ENCODE measurements around the gene MMP15. TPM values are rescaled to one million over a fixed set of nuclear protein-coding genes. Genes with fewer than 3 reads are reported as not detected.
"Not testable (repeated sequence)": the region's sequence is repeated elsewhere in the genome, so short reads cannot be mapped to it uniquely, and the experiment has no call there.

The MMP15 gene
- total RNA-seq, 1 donor: 9.4 TPM

DNA sequence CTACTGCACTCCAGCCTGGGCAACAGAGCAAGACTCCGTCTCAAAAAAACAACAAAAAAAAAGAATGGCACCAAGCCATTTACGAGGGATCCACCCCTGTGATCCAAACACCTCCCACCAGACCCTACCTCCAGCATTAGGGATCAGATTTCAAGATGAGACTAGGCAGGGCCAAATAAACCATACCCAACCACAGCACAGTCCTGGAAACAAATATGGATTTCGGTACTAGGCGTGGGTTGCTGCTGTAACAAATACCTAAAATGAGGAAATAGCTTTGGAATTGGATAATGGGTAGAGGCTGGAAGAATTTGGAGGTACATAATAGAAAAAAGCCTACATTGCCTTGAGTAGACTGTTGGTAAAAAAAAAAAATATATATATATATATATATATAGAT is 49.1 kb downstream of the MMP15 start:
- H3K27ac ChIP-seq (ENCODE audit: low read depth, low read length): no peak overlapping the region
- H3K27me3 ChIP-seq (ENCODE audit: insufficient read depth, low read length): no peaks in the 10 kb centered on the region
- no peak overlapping the region for H3K4me3 ChIP-seq (ENCODE audit: insufficient read depth, low read length)
- H3K4me2 ChIP-seq (ENCODE audit: insufficient read depth, low read length): no peak overlapping the region
- no peaks in the 10 kb centered on the region for H3K36me3 ChIP-seq (ENCODE audit: insufficient read depth, low read length)
- H3K79me2 ChIP-seq (ENCODE audit: insufficient read depth, low read length): no peaks in the 10 kb centered on the region
- no peak for DNase-seq (ENCODE audit: insufficient read length, low spot score, missing footprints)
- TF ChIP-seq, protein P1, sequence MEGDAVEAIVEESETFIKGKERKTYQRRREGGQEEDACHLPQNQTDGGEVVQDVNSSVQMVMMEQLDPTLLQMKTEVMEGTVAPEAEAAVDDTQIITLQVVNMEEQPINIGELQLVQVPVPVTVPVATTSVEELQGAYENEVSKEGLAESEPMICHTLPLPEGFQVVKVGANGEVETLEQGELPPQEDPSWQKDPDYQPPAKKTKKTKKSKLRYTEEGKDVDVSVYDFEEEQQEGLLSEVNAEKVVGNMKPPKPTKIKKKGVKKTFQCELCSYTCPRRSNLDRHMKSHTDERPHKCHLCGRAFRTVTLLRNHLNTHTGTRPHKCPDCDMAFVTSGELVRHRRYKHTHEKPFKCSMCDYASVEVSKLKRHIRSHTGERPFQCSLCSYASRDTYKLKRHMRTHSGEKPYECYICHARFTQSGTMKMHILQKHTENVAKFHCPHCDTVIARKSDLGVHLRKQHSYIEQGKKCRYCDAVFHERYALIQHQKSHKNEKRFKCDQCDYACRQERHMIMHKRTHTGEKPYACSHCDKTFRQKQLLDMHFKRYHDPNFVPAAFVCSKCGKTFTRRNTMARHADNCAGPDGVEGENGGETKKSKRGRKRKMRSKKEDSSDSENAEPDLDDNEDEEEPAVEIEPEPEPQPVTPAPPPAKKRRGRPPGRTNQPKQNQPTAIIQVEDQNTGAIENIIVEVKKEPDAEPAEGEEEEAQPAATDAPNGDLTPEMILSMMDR (IDR thresholded peaks at IDR 0.05; ENCODE audit: extremely low read depth, low read depth, low read length): no peak
- H2AFZ ChIP-seq (ENCODE audit: low read length): no peak overlapping the region
- H3K9me3 ChIP-seq (ENCODE audit: low read depth, low read length): no peaks in the 10 kb centered on the region
- H4K20me1 ChIP-seq (ENCODE audit: insufficient read depth, low read length): no peaks in the 10 kb centered on the region
- no peaks in the 10 kb centered on the region for H3K4me1 ChIP-seq (ENCODE audit: insufficient read depth, low read length)

DNA sequence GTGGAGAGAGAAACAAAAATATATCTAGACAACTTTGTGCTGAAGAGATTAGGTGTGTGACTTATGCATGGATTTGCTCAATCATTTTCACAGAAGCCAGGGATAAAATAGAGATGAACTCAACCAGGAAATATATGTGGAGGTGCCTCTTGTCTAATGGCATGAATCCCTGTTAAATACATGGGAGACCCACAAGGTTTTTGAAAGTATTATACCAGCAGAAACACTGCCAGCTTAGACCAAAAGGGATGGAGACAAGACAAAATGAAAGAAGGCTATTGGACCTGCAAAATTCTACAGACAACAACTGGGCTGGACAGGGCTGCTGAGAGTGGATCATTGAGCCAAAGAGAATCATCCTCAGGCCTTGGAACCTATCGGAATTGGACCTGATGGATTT is 51.0 kb downstream of the MMP15 start:
- Histone ChIP-seq H3K4me1 (ENCODE audit: insufficient read depth, low read length) (no peaks in the 10 kb centered on the region), H3K4me2 (ENCODE audit: insufficient read depth, low read length) (no peak overlapping the region), H2AFZ (ENCODE audit: low read length) (no peak overlapping the region), H3K27ac (ENCODE audit: low read depth, low read length) (no peak overlapping the region), H3K4me3 (ENCODE audit: insufficient read depth, low read length) (no peak overlapping the region), H3K79me2 (ENCODE audit: insufficient read depth, low read length) (no peaks in the 10 kb centered on the region), H3K27me3 (ENCODE audit: insufficient read depth, low read length) (no peaks in the 10 kb centered on the region), H3K36me3 (ENCODE audit: insufficient read depth, low read length) (no peaks in the 10 kb centered on the region), H4K20me1 (ENCODE audit: insufficient read depth, low read length) (no peaks in the 10 kb centered on the region), H3K9me3 (ENCODE audit: low read depth, low read length) (no peaks in the 10 kb centered on the region)
- DNase-seq (ENCODE audit: insufficient read length, low spot score, missing footprints): no peak
- TF ChIP-seq, protein P1 (IDR thresholded peaks at IDR 0.05; ENCODE audit: extremely low read depth, low read depth, low read length): no peak

DNA sequence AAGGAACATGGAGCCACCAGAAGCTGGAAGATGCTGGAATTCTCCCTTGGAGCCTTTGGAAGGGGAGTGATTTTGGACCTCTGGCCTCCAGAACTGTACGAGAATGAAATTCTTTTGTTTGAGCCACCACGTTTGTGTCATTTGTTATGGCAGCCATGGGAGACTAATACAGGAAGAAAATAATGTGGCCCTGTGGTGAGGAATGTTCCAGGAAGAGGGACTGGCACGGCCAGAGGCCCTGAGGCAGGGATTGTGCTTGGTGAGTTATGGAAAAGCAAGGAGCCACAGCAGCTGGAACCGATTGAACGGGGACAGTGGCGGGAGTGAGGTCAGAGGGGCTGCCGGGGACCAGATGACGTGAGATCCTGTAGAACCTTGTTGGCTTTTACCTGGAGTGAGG is 52.2 kb downstream of the MMP15 start:
- H3K4me2 ChIP-seq (ENCODE audit: insufficient read depth, low read length): no peak overlapping the region
- H3K27me3 ChIP-seq (ENCODE audit: insufficient read depth, low read length): no peaks in the 10 kb centered on the region
- H2AFZ ChIP-seq (ENCODE audit: low read length): no peak overlapping the region
- H3K4me3 ChIP-seq (ENCODE audit: insufficient read depth, low read length): no peak overlapping the region
- TF ChIP-seq, protein P1 (IDR thresholded peaks at IDR 0.05; ENCODE audit: extremely low read depth, low read depth, low read length): no peak
- H3K36me3 ChIP-seq (ENCODE audit: insufficient read depth, low read length): no peaks in the 10 kb centered on the region
- no peaks in the 10 kb centered on the region for H3K9me3 ChIP-seq (ENCODE audit: low read depth, low read length)
- H3K27ac ChIP-seq (ENCODE audit: low read depth, low read length): no peak overlapping the region
- no peaks in the 10 kb centered on the region for H3K79me2 ChIP-seq (ENCODE audit: insufficient read depth, low read length)
- no peaks in the 10 kb centered on the region for H3K4me1 ChIP-seq (ENCODE audit: insufficient read depth, low read length)
- H4K20me1 ChIP-seq (ENCODE audit: insufficient read depth, low read length): no peaks in the 10 kb centered on the region
- DNase-seq (ENCODE audit: insufficient read length, low spot score, missing footprints): no peak

DNA sequence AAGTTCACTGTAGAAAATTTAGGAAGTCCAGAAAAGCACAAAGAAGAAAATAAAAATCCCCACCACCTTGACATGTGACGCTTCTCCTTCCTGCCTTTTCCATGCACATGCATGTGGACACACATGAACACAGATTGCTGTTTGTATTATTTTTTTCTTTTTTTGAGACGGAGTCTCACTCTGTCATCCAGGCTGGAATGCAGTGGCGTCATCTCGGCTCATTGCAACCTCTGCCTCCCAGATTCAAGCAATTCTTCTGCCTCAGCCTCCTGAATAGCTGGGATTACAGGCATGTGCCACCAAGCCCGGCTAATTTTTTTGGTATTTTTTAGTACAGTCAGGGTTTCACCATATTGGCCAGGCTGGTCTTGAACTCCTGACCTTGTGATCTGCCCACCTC is 55.1 kb downstream of the MMP15 start:
- not testable (repeated sequence) for H3K79me2 ChIP-seq (ENCODE audit: insufficient read depth, low read length); H3K36me3 ChIP-seq (ENCODE audit: insufficient read depth, low read length); H3K27ac ChIP-seq (ENCODE audit: low read depth, low read length); H4K20me1 ChIP-seq (ENCODE audit: insufficient read depth, low read length); H3K27me3 ChIP-seq (ENCODE audit: insufficient read depth, low read length); H3K4me3 ChIP-seq (ENCODE audit: insufficient read depth, low read length); H3K9me3 ChIP-seq (ENCODE audit: low read depth, low read length); DNase-seq (ENCODE audit: insufficient read length, low spot score, missing footprints); H3K4me2 ChIP-seq (ENCODE audit: insufficient read depth, low read length); H2AFZ ChIP-seq (ENCODE audit: low read length); H3K4me1 ChIP-seq (ENCODE audit: insufficient read depth, low read length)
